Sigmoid colon (tissue), 4 donors: ENCODE measurements around the gene UNC5C.

Experiments
- CTCF ChIP-seq, 4 experiments: fragments of 450-650 bp in 3 of 4; fragments of 200-600 bp in 1 of 4; IDR thresholded peaks; one replicate each; pipeline ENCODE4 v1.5.1; 2016 to 2019; ENCODE audit warnings: antibody characterized with exemption in 4 of 4, mild to moderate bottlenecking in 3 of 4, moderate library complexity in 2 of 4
- POLR2AphosphoS5 ChIP-seq, 4 donors: sonication (generic); formaldehyde crosslinking; IDR thresholded peaks; one replicate each; pipeline ENCODE4 v1.6.1; 2017; ENCODE audit warnings: antibody characterized with exemption in 4 of 4

DNA sequence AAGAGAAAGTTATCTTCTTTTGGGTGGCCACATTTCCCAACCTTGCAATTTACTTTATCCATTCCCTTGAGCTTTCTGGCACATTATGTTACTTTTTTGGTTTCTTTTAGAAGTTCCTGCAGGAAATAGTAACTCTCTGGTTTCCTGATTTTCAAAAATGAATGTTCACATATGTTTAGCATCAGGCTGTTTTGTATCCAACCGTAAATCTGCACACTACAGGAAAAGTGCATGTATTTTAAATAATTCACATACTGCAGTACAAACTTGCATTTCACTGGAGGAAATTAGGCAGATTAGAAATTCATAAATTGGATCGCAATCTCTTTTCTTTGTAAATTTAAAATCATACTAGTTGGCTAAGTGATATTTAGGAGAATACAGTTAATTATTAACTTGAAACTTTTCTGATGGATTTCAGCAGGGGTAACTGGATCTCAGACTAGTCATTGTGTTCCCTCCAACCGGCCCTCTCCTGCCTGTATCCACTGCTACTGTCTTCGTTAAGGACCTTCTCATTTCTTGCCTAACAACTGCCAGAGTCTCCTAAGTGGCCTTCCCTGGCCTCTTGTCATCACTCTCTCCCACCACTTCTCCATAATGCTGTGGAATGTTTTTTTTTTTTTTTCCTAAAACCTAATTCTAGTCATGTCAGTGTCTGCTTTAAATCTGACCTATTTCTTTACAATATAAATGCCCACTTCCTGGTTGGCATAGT lies 137.2 kb downstream of the UNC5C start:
- TF ChIP-seq CTCF (IDR thresholded peaks at IDR 0.05) (no peak), POLR2AphosphoS5 (IDR thresholded peaks at IDR 0.05) (no peak)
